IMR-90 (cell line): Measurements from ENCODE around the gene RBPJL. TPM values are rescaled to one million over a fixed set of nuclear protein-coding genes. Genes with fewer than 3 reads are reported as not detected.
A peak's percentile ranks its signal among the peaks of the same experiment; 100 is the strongest.

ENCODE experiments used
- ATAC-seq: fragments of 200-7000 bp; cut with Tn5 transposase; 2 replicates; pipeline ENCODE4 v1.9.1; 2020; ENCODE audit warnings: low read depth, mild to moderate bottlenecking, moderate library complexity
- BruUV-seq: library from RNA; stranded (reverse); fragments of 400-500 nt; replicated peaks from 2 replicates; lab custom pipeline; 2021; lab: Mats Ljungman, UMichigan
- CTCF ChIA-PET: fragments of 300-600 bp; formaldehyde crosslinking; extraction: SDS; loops from one replicate; lab custom pipeline; 2021; ENCODE audit warnings: antibody characterized with exemption; lab: Yijun Ruan, JAX
- POLR2A ChIA-PET: fragments of 300-600 bp; sonication (Branson Sonifier 250); formaldehyde crosslinking; loops from one replicate; lab custom pipeline; 2022; ENCODE audit warnings: antibody characterized with exemption; ENCODE audit not compliant: unreplicated experiment; lab: Charles Lee
- DNase-seq: peaks from one replicate; pipeline ENCODE4 v3.0.0; 2013
- H2AFZ ChIP-seq: replicated peaks from 2 replicates; pipeline ENCODE3; 2013; ENCODE audit warnings: low read length, mild to moderate bottlenecking; ENCODE audit not compliant: poor library complexity
- H2AK5ac ChIP-seq: 2 replicates; pipeline ENCODE4 v1.6.1; 2013; ENCODE audit warnings: low read depth, low read length, inconsistent platforms
- H2AK9ac ChIP-seq: replicated peaks from 2 replicates; pipeline ENCODE3; 2013; ENCODE audit warnings: mild to moderate bottlenecking, low read depth, low read length, moderate library complexity; ENCODE audit not compliant: poor library complexity
- H2BK120ac ChIP-seq: 2 replicates; pipeline ENCODE4 v1.6.1; 2013; ENCODE audit warnings: low read depth, low read length, inconsistent platforms
- H2BK15ac ChIP-seq: 3 replicates; pipeline ENCODE4 v1.6.1; 2013; ENCODE audit warnings: low read depth, low read length, inconsistent platforms
- H2BK20ac ChIP-seq: 2 replicates; pipeline ENCODE4 v1.6.1; 2013; ENCODE audit warnings: low read depth, mild to moderate bottlenecking, inconsistent platforms, low read length, moderate library complexity
- H2BK5ac ChIP-seq: 2 replicates; pipeline ENCODE4 v1.6.1; 2013; ENCODE audit warnings: mild to moderate bottlenecking, low read depth, low read length, inconsistent platforms; ENCODE audit not compliant: poor library complexity, severe bottlenecking
- H3K14ac ChIP-seq: replicated peaks from 2 replicates; pipeline ENCODE4 v1.6.1; 2013; ENCODE audit warnings: low read depth, low read length, inconsistent platforms
- H3K18ac ChIP-seq: 2 replicates; pipeline ENCODE4 v1.6.1; 2013; ENCODE audit warnings: low read depth, low read length, control low read depth
- H3K23ac ChIP-seq: 2 replicates; pipeline ENCODE4 v1.6.1; 2013; ENCODE audit warnings: low read depth, low read length, inconsistent platforms
- H3K27ac ChIP-seq: 2 replicates; pipeline ENCODE4 v1.5.1; 2013; ENCODE audit warnings: mild to moderate bottlenecking, control low read depth, low read length; ENCODE audit not compliant: insufficient read depth
- H3K27me3 ChIP-seq: 2 replicates; pipeline ENCODE4 v1.6.1; 2013; ENCODE audit warnings: low read length; ENCODE audit not compliant: control insufficient read depth, insufficient read depth
- H3K36me3 ChIP-seq: 2 replicates; pipeline ENCODE4 v1.6.1; 2013; ENCODE audit warnings: low read length, mixed read lengths; ENCODE audit not compliant: control insufficient read depth, insufficient read depth
- H3K4ac ChIP-seq: 2 replicates; pipeline ENCODE4 v1.6.1; 2013; ENCODE audit warnings: low read depth, low read length, inconsistent platforms
- H3K4me1 ChIP-seq: 2 replicates; pipeline ENCODE4 v1.6.1; 2013; ENCODE audit warnings: low read length, mixed read lengths; ENCODE audit not compliant: control insufficient read depth, insufficient read depth
- H3K4me2 ChIP-seq: 2 replicates; pipeline ENCODE4 v1.6.1; 2013; ENCODE audit warnings: low read depth, mild to moderate bottlenecking, control low read depth, low read length, moderate library complexity
- H3K4me3 ChIP-seq: 2 replicates; pipeline ENCODE4 v1.5.1; 2013; ENCODE audit warnings: low read depth, mild to moderate bottlenecking, control low read depth, low read length, moderate library complexity; ENCODE audit not compliant: insufficient read depth
- H3K56ac ChIP-seq: 2 replicates; pipeline ENCODE4 v1.6.1; 2013; ENCODE audit warnings: low read length, inconsistent platforms; ENCODE audit not compliant: insufficient read depth; ENCODE audit errors: extremely low read depth
- H3K79me1 ChIP-seq, 2 experiments: 2 replicates each; pipeline ENCODE4 v1.6.1; 2013; ENCODE audit warnings: low read length in 2 of 2, inconsistent platforms in 1 of 2, low read depth in 1 of 2
- H3K9ac ChIP-seq: 2 replicates; pipeline ENCODE4 v1.6.1; 2013; ENCODE audit warnings: low read depth, low read length, control low read depth
- H3K9me1 ChIP-seq: 2 replicates; pipeline ENCODE4 v1.6.1; 2013; ENCODE audit warnings: low read length, inconsistent platforms; ENCODE audit not compliant: insufficient read depth
- H3K9me3 ChIP-seq: 2 replicates; pipeline ENCODE4 v1.6.1; 2013; ENCODE audit warnings: low read length; ENCODE audit not compliant: control insufficient read depth, insufficient read depth
- H4K20me1 ChIP-seq: 2 replicates; pipeline ENCODE4 v1.6.1; 2013; ENCODE audit warnings: low read length, inconsistent platforms; ENCODE audit not compliant: insufficient read depth
- H4K5ac ChIP-seq: 2 replicates; pipeline ENCODE4 v1.6.1; 2013; ENCODE audit warnings: mild to moderate bottlenecking, low read depth, low read length, control low read depth
- H4K8ac ChIP-seq, 2 experiments: 2 replicates each; pipeline ENCODE4 v1.6.1; 2013; ENCODE audit warnings: low read depth in 2 of 2, low read length in 2 of 2, control low read depth in 1 of 2, inconsistent platforms in 1 of 2
- H4K91ac ChIP-seq: 2 replicates; pipeline ENCODE4 v1.6.1; 2013; ENCODE audit warnings: low read depth, low read length, inconsistent platforms; ENCODE audit not compliant: insufficient read depth
- BHLHE40 ChIP-seq: fragments of 150-350 bp; IDR thresholded peaks from 2 replicates; pipeline ENCODE4 v1.6.1; 2016; ENCODE audit warnings: mild to moderate bottlenecking, low read depth, low read length
- CEBPB ChIP-seq: IDR thresholded peaks from 2 replicates; pipeline ENCODE4 v1.6.1; 2012; ENCODE audit warnings: low read depth, low read length, improper control_type of control experiment
- CHD1 ChIP-seq: IDR thresholded peaks from 2 replicates; pipeline ENCODE4 v1.6.1; 2012; ENCODE audit warnings: low read depth, low read length, improper control_type of control experiment
- FOS ChIP-seq: fragments of 150-350 bp; IDR thresholded peaks from 2 replicates; pipeline ENCODE4 v1.6.1; 2016; ENCODE audit warnings: low read depth, low read length
- MAFK ChIP-seq: IDR thresholded peaks from 2 replicates; pipeline ENCODE4 v1.6.1; 2012; ENCODE audit warnings: low read depth, low read length, improper control_type of control experiment
- MXI1 ChIP-seq: IDR thresholded peaks from 2 replicates; pipeline ENCODE4 v1.6.1; 2012; ENCODE audit warnings: low read depth, mild to moderate bottlenecking, low read length, moderate library complexity, borderline replicate concordance
- POLR2A ChIP-seq: IDR thresholded peaks from 2 replicates; pipeline ENCODE4 v1.6.1; 2012; ENCODE audit warnings: mild to moderate bottlenecking, low read depth, low read length
- RAD21 ChIP-seq: IDR thresholded peaks from 2 replicates; pipeline ENCODE4 v1.6.1; 2012; ENCODE audit warnings: low read length, improper control_type of control experiment
- RCOR1 ChIP-seq: IDR thresholded peaks from 2 replicates; pipeline ENCODE4 v1.6.1; 2012; ENCODE audit warnings: mild to moderate bottlenecking, low read length, improper control_type of control experiment; ENCODE audit not compliant: insufficient replicate concordance
- RFX5 ChIP-seq: IDR thresholded peaks from 2 replicates; pipeline ENCODE4 v1.8.0; 2012; ENCODE audit warnings: low read depth, mild to moderate bottlenecking, low read length, moderate library complexity
- SMC3 ChIP-seq: fragments of 150-350 bp; IDR thresholded peaks from 2 replicates; pipeline ENCODE4 v1.6.1; 2016; ENCODE audit warnings: low read depth, mild to moderate bottlenecking, antibody characterized with exemption, low read length, moderate library complexity
- WGBS, 2 experiments: methylation state at CpG; one replicate each; pipeline versions ENCODE4 v1.1.5 to v1.1.7; 2013; ENCODE audit warnings: missing lambda C conversion rate in 2 of 2; ENCODE audit not compliant: insufficient read length in 1 of 2; ENCODE audit errors: extremely low coverage in 2 of 2; 5-methylcytosine and 5-hydroxymethylcytosine counted together
- dilution Hi-C: fragments of 300-500 bp; cut with HindIII; formaldehyde crosslinking; loops from one replicate; pipeline ENCODE4 v1.14.3; 2018; ENCODE audit warnings: low sequenced_read_pairs; ENCODE audit not compliant: unreplicated experiment
- in situ Hi-C: fragments of 300-500 bp; cut with MboI; formaldehyde crosslinking; loops from 3 replicates; pipeline ENCODE4 v1.14.3; 2019; ENCODE audit warnings: low sequenced_read_pairs, inconsistent platforms, mixed read lengths
- intact Hi-C: fragments of 100-400 bp; cut with micrococcal nuclease; formaldehyde crosslinking; loops from 2 replicates; pipeline ENCODE4 v1.10.0; 2022
- polyA plus RNA-seq, 3 experiments: library from polyadenylated mRNA; depleted of rRNA; stranded (reverse); fragments of >200 nt; gene quantifications; 2 replicates each; pipeline ENCODE4 v1.2.3, GENCODE V29; 2012; ENCODE audit warnings: low replicate concordance in 1 of 3
- total RNA-seq: library from RNA; depleted of rRNA; stranded (reverse); fragments of >200 nt; gene quantifications from 2 replicates; pipeline ENCODE4 v1.2.3, GENCODE V29; 2012
- TF ChIP-seq, protein P1 (sequence below): fragments of 150-350 bp; IDR thresholded peaks from 2 replicates; pipeline ENCODE4 v1.6.1; 2016; ENCODE audit warnings: low read depth, mild to moderate bottlenecking, low read length, moderate library complexity, borderline replicate concordance
- TF ChIP-seq, protein P2 (sequence below): fragments of 150-350 bp; IDR thresholded peaks from 2 replicates; pipeline ENCODE4 v1.6.1; 2017; ENCODE audit warnings: mild to moderate bottlenecking, antibody characterized with exemption, low read length, low read depth
- TF ChIP-seq, protein P3 (sequence below): conservative IDR thresholded peaks from 2 replicates; pipeline ENCODE4 v1.5.1; 2012; ENCODE audit warnings: mild to moderate bottlenecking, low read depth, low read length, improper control_type of control experiment

The RBPJL gene
- total and polyA plus RNA-seq, 2 of the 4 experiments (the other 2 are of a cell fraction) = not detected

DNA sequence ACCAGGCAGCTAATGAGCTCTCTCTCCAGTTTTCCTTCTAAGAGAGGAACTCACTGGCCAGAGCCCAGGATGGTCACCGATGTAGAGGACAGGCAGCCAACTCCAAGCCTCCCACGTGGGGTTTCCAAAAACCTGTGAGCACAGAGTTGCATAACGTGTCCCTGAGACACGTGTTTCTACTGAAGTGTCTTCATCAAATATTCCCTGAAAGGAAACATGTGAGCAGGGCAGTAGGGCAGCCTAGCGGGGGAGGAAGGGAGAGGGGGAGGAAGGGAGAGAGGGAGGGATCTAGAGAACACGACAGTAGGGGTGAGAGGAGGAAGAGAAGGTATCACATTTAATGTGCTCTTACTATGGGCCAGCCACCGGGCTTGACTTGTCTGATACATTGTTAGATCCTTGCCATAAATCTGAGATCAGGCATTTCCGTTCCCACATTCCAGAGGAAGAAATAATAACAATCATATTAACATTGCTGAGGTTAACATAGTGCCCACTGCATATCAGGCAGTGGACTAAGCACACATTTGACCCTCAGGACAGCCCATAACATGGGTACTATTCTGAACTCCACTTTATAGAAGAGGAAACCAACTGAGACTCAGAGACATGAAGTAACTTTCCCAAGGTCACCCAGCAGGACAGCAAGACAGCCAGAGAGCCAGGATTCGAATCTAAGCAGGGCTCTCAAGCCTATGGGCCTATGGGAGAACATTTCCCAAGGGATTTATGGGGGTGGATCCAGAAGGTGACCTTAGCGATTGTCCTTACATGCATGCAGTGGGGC is 51.8 kb downstream of the RBPJL start:
- Histone ChIP-seq H4K20me1 (peaks cover 5% of the 10 kb centered on the region; the same call in 1 of the 2 replicates), H2AK5ac (peak overlapping the region; percentile 87), H3K18ac (peak overlapping the region; percentile 32), H3K9me3 (no peaks in the 10 kb centered on the region), H3K4me1 (peaks cover 32% of the 10 kb centered on the region), H2BK15ac (peak overlapping the region; percentile 73; the same call in 2 of the 3 replicates), H3K4ac (peak overlapping the region; percentile 39), H3K27me3 (no peaks in the 10 kb centered on the region), H3K9me1 (peaks cover 19% of the 10 kb centered on the region), H3K4me3 (no peak overlapping the region), H4K5ac (peak overlapping the region; percentile 11; the same call in 1 of the 2 replicates), H3K9ac (0 out of 2 replicates have a peak overlapping the region, but pooled peaks have one; percentile 2), H3K27ac (peak overlapping the region; percentile 49), H2BK120ac (peak overlapping the region; percentile 68), H2AK9ac (peak overlapping the region; percentile 62), H3K23ac (no peak overlapping the region; the same call in 1 of the 2 replicates), H3K56ac (no peak overlapping the region), H4K91ac (peak overlapping the region; percentile 41), H2BK5ac (peak overlapping the region; percentile 30), H3K4me2 (peak overlapping the region; percentile 16), H4K8ac (peak overlapping the region; percentile 57 to 59), H3K79me1 (peaks cover under 1 to 19% of the 10 kb centered on the region in 2 experiments; a peak in 3 of 4 replicates), H2BK20ac (peak overlapping the region; percentile 58), H3K14ac (peak overlapping the region; percentile 24; the same call in 1 of the 2 replicates), H3K36me3 (no peaks in the 10 kb centered on the region), H2AFZ (peak overlapping the region; percentile 77)
- no TSS peak for BruUV-seq
- intact Hi-C loops = no loop called here
- in situ Hi-C loops = loop anchor here (5.0 kb wide), 1 partner anchor 79 kb away; no protein-coding TSS in a partner anchor
- ChIA-PET POLR2A (no interaction called here), CTCF (interaction anchor here (1.0 kb wide), 1 partner anchor 15 kb away, joined by 3 read pairs; no protein-coding TSS in a partner anchor)
- peak; percentile 5 for ATAC-seq
- dilution Hi-C loops = no loop called here
- peak; percentile 73 for DNase-seq
- WGBS, 2 experiments = 94% methylated on average over 2 of the region's 10 CpGs; no CpG with 5 or more reads in 1 of the 2 experiments
- TF ChIP-seq CEBPB = peak; percentile 85
- no peak for TF ChIP-seq POLR2A
- TF ChIP-seq, protein P1, sequence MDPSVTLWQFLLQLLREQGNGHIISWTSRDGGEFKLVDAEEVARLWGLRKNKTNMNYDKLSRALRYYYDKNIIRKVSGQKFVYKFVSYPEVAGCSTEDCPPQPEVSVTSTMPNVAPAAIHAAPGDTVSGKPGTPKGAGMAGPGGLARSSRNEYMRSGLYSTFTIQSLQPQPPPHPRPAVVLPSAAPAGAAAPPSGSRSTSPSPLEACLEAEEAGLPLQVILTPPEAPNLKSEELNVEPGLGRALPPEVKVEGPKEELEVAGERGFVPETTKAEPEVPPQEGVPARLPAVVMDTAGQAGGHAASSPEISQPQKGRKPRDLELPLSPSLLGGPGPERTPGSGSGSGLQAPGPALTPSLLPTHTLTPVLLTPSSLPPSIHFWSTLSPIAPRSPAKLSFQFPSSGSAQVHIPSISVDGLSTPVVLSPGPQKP = no peak
- TF ChIP-seq, protein P2, sequence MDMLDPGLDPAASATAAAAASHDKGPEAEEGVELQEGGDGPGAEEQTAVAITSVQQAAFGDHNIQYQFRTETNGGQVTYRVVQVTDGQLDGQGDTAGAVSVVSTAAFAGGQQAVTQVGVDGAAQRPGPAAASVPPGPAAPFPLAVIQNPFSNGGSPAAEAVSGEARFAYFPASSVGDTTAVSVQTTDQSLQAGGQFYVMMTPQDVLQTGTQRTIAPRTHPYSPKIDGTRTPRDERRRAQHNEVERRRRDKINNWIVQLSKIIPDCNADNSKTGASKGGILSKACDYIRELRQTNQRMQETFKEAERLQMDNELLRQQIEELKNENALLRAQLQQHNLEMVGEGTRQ = peak; percentile 75
- no peak for TF ChIP-seq FOS
- TF ChIP-seq BHLHE40 = peak; percentile 59; the same call in 1 of the 2 replicates
- peak; percentile 6 for TF ChIP-seq RCOR1
- peak; percentile 92 for TF ChIP-seq MXI1
- TF ChIP-seq CHD1 = no peak
- TF ChIP-seq SMC3 = no peak
- no peak for TF ChIP-seq MAFK
- no peak for TF ChIP-seq RAD21
- TF ChIP-seq, protein P3, sequence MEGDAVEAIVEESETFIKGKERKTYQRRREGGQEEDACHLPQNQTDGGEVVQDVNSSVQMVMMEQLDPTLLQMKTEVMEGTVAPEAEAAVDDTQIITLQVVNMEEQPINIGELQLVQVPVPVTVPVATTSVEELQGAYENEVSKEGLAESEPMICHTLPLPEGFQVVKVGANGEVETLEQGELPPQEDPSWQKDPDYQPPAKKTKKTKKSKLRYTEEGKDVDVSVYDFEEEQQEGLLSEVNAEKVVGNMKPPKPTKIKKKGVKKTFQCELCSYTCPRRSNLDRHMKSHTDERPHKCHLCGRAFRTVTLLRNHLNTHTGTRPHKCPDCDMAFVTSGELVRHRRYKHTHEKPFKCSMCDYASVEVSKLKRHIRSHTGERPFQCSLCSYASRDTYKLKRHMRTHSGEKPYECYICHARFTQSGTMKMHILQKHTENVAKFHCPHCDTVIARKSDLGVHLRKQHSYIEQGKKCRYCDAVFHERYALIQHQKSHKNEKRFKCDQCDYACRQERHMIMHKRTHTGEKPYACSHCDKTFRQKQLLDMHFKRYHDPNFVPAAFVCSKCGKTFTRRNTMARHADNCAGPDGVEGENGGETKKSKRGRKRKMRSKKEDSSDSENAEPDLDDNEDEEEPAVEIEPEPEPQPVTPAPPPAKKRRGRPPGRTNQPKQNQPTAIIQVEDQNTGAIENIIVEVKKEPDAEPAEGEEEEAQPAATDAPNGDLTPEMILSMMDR = no peak
- TF ChIP-seq RFX5 = no peak
